ENCODE results near the gene HBM. TPM values are rescaled to one million over a fixed set of nuclear protein-coding genes. Genes with fewer than 3 reads are reported as not detected.

Gene HBM
- total RNA-seq, 1 experiment from 2014 or later: not detected

- H3K23me2 ChIP-seq (ENCODE audit: insufficient read length, low read depth, low read length, poor library complexity, severe bottlenecking): no peaks in the 10 kb centered on the region
- no peak overlapping the region for H3K56ac ChIP-seq (ENCODE audit: insufficient read length, low read depth, low read length)
- H3K27me3 ChIP-seq (ENCODE audit: insufficient read depth, low read length): no peaks in the 10 kb centered on the region; the same call in 1 of the 2 replicates
- TF ChIP-seq CTCF (conservative IDR thresholded peaks at IDR 0.05): no peak
- H4K20me1 ChIP-seq (ENCODE audit: control insufficient read depth, insufficient read depth, insufficient read length): no peaks in the 10 kb centered on the region
- H3K79me2 ChIP-seq (ENCODE audit: insufficient read depth, low read length): no peaks in the 10 kb centered on the region
- no peak overlapping the region for H2AK5ac ChIP-seq (ENCODE audit: insufficient read length, low read length)
- H3K18ac ChIP-seq (ENCODE audit: insufficient read length, low read depth, low read length): no peak overlapping the region
- H3K9ac ChIP-seq (ENCODE audit: extremely low read depth, insufficient read length, low read length): no peak overlapping the region
- no peak overlapping the region for H3T11ph ChIP-seq (ENCODE audit: low read length)
- no peaks in the 10 kb centered on the region; a peak in 2 of 7 replicates for H3K36me3 Mint-ChIP-seq (ENCODE audit: insufficient read depth in 1 of 3, low read depth in 3 of 3)
- H3K79me1 ChIP-seq (ENCODE audit: insufficient read depth, low read depth, low read length, poor library complexity, severe bottlenecking): no peaks in the 10 kb centered on the region
- H3K27me3 Mint-ChIP-seq (ENCODE audit: low read depth): peaks cover 16% of the 10 kb centered on the region
- no peaks in the 10 kb centered on the region for H3K9me3 ChIP-seq (ENCODE audit: control insufficient read depth, low read depth, low read length)
- no peak overlapping the region for H4K91ac ChIP-seq (ENCODE audit: insufficient read length, low read depth, low read length)
- no peak for DNase-seq
- no peak overlapping the region for H2BK15ac ChIP-seq (ENCODE audit: low read depth, low read length)
- H2BK20ac ChIP-seq (ENCODE audit: low read depth, low read length, poor library complexity, severe bottlenecking): no peak overlapping the region
- no peak overlapping the region for H4K5ac ChIP-seq (ENCODE audit: insufficient read length, low read depth, low read length)
- H3K4me2 ChIP-seq (ENCODE audit: insufficient read depth, insufficient read length, low read length): no peak overlapping the region
- no peak overlapping the region for H2AFZ ChIP-seq (ENCODE audit: low read length)
- no peaks in the 10 kb centered on the region for H3K9me3 Mint-ChIP-seq
- no peak overlapping the region for H3K14ac ChIP-seq (ENCODE audit: insufficient read depth, low read length)
- H2BK120ac ChIP-seq (ENCODE audit: low read depth, low read length, poor library complexity, severe bottlenecking): no peak overlapping the region
- H3K4me1 Mint-ChIP-seq: no peaks in the 10 kb centered on the region; a peak in 1 of 4 replicates
- no peak overlapping the region for H4K8ac ChIP-seq (replicated peaks; ENCODE audit: insufficient read length, low read depth, low read length)
- H3K27ac ChIP-seq (ENCODE audit: insufficient read length, low read depth, low read length): no peak overlapping the region
- H3K4me1 ChIP-seq (ENCODE audit: insufficient read depth, low read length): no peaks in the 10 kb centered on the region
- no peak overlapping the region; a peak in 1 of 7 replicates for H3K27ac Mint-ChIP-seq
- WGBS (ENCODE audit: extremely low coverage, insufficient read length, low lambda C conversion rate): no CpG with 5 or more reads among the region's 6 CpGs
- H3K23ac ChIP-seq (ENCODE audit: insufficient read length, low read depth, low read length): no peak overlapping the region
- no peak overlapping the region for H2BK12ac ChIP-seq (ENCODE audit: insufficient read length, low read depth, low read length)
- H3K4ac ChIP-seq (ENCODE audit: low read depth, low read length): no peak overlapping the region
- no peak overlapping the region for H3K4me3 Mint-ChIP-seq
- H2BK5ac ChIP-seq (ENCODE audit: insufficient read length, low read length): no peak overlapping the region
These were observed 22.7 kb upstream of the HBM start for GRCh38 chr16:143047-143446.
